ENCODE results near the gene AIP.

GRCh38 chr11:67436459-67437081 lies 46.3 kb upstream of the AIP start:
- TF ChIP-seq CTCF (conservative IDR thresholded peaks at IDR 0.05; ENCODE audit: low read length) (no peak), EZH2phosphoT487 (IDR thresholded peaks at IDR 0.05; ENCODE audit: borderline replicate concordance) (no peak)

Measured in Loucy (cell line).